ELF-1 (cell line): ENCODE measurements around the gene PDE3B.
"Not testable (repeated sequence)": the region's sequence is repeated elsewhere in the genome, so short reads cannot be mapped to it uniquely, and the experiment has no call there.

ENCODE experiments used
- DNase-seq: peaks from one replicate; pipeline ENCODE4 v3.0.0-alpha.2; 2016; ENCODE audit warnings: low read depth, low spot score

Gene PDE3B

DNA sequence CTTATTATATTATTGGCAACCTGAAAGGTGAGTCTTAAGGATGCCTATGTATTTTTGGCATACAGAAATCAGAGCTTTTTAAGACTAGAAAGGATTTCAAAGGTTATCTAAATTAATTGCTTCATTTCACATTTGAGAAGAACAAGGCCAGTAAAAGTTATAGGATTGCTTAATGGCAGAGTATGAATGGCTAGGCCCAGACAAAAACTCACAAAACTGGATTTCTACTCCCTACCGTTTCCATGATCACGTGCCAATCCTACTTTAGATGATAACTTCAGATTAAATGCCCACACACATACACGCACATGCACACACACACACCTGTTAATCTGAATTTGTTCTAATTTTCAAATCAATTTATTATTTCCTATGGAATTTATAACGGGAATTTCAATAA, 1.8 kb upstream of the PDE3B start:
- no peak for DNase-seq

DNA sequence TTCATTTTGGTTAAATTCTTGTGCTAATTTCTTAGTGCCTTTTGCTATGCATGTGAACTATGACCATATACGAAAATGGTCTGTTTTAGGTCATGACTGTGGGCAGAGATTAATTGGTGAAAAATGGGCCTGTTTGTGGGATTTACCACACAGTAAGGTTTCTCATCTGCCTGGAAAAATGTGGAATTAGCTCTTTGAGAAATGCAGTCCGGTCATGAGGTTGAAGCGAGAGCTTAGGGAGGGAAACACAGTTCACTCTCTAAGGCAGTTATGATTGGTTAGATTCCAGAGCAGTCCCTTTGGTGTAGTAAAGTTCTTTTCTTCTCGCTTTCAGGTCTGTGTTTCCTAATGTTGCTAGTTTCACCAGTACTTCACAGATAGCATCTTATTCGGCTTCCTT, 1.2 kb upstream of the PDE3B start:
- DNase-seq: no peak

DNA sequence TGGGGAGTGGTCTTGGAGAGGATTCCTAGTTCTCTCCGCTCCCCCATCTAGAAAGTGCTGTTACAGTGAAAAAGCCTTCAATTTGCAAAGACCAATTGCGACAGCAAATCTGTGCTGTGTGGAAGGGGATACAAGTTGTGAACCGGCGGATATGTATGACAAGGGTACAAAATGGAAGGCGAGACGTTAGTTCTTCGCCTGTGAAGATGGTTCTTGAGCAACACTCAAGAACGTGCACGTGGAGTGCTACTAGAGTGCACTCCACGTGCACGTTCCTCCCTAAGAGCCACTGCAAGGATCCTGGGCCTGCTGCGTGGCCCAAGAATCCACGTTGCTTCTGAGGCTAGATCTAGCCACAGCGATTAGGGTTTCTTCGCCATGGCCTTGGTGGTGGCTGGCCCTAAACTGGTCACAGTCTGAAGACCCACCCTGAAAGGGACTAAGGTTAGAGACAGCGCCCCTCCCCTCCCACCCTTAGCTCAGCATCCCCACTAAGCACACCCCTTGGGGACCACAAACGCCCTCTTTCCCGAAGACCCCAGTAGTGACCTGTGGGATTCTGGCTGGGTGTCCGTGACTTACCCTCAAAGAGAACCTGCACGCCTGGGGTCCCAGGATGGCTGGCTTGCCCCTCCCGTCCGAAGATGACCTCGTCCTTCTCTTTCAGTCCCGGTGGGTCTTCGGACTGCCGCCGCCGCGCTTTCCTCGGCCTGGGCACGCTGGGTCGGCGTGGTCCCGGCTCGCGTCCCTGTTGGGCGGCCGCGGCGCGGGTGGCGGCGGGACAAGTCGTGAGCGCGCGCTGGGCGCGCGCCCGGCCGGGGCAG, 519 bp upstream of the PDE3B start:
- DNase-seq: no peak

DNA sequence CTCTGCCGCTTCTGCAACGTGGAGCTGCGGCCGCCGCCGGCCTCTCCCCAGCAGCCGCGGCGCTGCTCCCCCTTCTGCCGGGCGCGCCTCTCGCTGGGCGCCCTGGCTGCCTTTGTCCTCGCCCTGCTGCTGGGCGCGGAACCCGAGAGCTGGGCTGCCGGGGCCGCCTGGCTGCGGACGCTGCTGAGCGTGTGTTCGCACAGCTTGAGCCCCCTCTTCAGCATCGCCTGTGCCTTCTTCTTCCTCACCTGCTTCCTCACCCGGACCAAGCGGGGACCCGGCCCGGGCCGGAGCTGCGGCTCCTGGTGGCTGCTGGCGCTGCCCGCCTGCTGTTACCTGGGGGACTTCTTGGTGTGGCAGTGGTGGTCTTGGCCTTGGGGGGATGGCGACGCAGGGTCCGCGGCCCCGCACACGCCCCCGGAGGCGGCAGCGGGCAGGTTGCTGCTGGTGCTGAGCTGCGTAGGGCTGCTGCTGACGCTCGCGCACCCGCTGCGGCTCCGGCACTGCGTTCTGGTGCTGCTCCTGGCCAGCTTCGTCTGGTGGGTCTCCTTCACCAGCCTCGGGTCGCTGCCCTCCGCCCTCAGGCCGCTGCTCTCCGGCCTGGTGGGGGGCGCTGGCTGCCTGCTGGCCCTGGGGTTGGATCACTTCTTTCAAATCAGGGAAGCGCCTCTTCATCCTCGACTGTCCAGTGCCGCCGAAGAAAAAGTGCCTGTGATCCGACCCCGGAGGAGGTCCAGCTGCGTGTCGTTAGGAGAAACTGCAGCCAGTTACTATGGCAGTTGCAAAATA, 816 bp downstream of the PDE3B start:
- peak; percentile 83 for DNase-seq

DNA sequence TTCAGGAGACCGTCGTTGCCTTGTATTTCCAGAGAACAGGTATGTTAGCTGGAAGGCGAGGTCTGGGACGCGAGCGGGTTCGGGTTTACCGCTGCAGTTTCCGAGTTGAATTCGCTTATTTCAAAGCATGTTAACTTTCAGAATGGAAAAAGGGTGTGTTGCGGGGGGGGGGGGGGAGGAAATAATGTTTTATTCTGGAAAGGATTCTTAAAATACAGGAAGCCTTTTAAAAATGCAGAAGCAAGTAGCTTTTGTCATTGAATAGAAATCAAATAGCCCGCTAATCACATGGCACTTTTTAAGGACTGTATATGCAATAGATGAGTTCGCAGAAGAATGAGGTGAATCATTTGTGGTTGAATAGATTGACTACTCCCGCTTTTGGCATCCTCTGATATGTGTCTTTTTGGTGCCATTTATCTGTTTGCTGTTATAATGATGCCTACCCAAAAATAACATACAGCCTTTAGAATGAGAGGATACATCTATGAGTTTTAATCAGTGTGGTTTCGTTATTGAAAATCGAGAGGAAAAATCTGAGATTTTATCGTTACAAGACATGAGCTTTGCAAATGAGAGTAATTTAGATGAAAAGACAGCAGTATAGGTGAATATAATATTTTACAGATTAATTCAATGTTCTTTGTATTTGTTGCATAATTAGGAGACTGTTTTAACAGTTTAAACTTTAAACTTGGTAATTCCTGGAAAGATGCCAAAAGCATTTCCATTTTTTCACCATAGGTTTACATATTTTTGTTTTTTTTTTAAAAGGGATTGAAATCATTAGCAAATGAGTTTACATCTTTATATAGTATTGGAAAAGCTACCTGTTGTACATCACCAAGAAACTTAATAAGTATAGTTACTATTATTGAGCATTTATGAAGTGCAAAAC, 1.7 kb downstream of the PDE3B start:
- DNase-seq: no peak

DNA sequence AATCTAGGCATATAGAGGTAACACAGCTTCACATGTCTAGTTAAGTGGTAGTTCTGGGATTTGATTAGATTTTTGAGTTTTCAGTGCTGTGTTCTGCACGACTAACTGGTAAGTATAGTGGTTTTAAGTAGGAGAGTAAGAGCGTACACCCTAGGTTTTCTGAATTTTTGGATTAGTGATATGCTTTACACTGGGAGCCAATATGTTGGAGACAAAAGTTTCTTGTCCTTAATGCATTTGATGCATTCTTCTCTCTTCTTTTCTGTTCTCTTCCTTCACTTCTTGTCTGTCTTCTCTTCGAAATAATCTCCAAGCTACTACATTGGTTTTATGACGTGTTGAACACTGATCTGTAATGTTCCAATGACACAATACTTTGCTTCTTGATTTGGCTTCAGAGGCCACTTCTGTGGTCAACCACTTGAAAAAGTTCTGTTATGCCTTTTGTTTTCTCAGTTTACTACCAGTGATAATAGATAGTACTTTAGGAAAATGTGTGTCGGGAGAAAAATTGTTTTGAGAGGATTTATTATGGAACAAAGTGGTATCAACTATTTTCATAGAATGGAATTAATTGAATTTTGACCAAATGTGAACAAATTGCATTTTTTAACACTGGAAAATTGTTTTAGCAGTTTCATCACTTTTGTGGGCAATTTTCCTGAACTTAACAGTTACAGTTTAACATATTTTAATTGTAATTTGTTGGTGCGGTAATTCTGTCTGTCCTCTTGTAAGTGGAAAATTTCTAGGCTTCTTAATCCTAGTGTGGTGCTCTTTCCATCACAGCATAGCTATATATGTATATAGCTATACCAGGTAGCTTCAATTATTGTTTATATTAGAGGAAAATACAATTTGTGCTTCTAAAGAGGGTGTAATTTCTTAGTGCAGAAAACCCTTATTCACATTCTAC, 2.6 kb downstream of the PDE3B start:
- no peak for DNase-seq

DNA sequence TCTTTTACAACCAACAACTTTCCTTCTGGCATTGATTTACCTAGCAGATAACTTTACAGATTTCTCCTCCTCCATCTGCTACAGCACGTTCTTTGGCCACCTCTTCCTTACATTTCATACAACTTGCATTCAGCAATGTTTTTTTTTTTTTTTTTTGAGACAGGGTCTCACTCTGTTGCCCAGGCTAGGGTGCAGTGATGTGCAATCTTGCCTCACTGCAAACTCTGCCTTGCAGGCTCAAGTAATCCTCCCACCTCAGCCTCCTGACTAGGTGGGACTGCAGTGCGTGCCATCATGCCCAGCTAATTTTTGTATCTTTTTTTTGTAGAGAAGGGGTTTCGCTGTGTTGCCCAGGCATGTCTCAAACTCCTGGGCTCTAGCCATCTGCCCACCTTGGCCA, 6.5 kb downstream of the PDE3B start:
- DNase-seq: no peak

DNA sequence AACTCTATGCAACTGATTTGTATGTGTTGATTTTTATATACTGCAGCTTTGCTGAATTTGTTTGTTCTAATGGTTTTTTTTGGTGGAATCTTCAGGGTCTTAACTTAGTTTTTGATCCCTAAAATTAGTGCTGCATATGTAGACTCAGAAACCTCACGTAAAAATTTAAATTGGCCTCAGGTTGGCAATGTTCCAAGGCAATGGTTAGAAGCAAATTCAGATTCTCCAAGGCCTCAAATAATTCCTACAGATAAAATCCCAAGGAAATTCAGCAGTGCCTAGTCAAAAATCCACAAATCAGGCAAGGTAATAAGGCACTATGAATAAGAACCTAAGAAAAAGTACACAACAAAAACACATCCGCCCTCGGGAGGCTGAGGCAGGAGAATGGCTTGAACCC, 9.5 kb downstream of the PDE3B start:
- DNase-seq: no peak

DNA sequence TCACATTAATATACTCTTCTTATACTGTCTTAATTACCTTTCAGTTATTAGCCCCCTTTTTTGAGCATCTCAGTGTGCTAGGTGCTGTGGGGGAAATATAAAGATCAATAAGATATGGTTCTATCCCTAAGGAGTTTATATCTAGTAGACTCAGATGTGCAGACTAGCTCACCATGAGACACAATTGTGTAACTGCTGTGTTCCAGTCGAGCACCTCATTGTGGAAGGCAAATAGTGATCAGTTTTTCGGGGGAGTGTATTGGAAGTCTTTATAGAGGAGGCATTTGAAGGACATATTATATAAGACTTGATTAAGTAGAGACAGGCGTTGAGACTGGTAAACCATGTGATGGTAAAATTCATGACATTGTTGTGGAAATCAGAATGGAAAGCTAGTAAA, 11.8 kb downstream of the PDE3B start:
- DNase-seq: no peak

DNA sequence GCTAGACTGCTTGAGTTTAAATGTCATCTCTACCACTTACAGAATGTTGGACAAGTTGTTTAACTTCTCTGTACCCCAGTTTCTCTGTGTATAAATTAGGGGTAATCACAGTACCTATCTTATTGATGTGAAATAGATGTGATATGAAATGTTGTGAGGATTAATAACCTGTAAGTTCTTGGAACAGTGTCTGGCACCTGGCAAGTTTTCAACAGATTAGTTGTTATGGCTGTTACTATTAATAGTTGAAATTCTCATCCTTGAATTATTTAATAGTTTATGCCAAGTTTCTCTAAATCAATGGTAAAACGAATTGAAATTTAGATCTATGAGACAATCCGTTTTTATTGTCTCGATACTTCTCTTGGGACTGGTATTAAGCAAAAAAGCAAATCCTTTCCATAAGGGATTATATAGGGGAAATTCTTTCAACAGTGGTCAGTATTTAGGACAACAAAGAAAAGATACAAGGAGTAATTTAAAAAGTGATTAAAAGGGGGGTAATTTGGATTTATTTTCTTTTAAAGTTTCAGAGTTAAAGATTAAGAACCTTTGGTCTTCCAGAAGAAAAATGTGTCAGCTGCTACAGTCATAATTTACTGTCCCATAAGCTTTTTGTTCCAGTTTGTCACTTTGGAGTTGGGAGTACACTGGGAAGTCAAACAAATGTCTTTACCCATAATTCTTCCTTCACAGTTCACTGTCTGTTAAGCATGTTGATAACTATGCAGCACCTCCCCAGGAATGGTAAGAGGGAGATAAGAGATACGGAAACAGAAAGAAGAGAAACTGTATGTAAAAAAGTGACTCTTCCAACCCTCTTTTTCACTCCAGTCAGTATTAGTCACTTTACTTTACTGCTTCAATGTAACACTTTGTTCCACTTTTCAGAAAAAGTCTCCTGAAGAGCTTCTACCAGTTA, 13.2 kb downstream of the PDE3B start:
- DNase-seq: no peak

DNA sequence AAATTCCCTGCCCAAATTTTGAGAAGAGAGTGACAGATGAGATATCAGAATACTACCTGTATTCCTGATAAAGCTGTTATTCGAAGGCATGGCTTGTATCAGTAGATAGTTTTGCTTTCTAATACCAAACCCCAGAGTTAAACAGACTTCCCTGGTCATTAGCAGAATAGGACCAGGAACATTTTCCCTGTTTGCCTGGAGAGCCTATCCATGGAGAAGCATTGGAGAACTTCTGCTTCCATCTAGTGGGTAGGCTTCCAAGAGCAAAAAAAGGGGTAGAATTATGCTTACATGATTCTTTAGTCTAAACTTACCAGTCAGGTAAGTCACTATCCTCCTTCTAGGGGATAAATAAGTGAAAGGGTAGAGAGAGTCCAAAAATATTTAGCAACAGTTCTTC, 14.2 kb downstream of the PDE3B start:
- DNase-seq: no peak

DNA sequence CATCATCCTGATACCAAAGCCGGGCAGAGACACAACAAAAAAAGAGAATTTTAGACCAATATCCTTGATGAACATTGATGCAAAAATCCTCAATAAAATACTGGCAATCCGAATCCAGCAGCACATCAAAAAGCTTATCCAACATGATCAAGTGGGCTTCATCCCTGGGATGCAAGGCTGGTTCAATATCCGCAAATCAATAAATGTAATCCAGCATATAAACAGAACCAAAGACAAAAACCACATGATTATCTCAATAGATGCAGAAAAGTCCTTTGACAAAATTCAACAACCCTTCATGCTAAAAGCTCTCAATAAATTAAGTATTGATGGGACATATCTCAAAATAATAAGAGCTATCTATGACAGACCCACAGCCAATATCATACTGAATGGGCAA, 21.3 kb downstream of the PDE3B start:
- DNase-seq: not testable (repeated sequence)

DNA sequence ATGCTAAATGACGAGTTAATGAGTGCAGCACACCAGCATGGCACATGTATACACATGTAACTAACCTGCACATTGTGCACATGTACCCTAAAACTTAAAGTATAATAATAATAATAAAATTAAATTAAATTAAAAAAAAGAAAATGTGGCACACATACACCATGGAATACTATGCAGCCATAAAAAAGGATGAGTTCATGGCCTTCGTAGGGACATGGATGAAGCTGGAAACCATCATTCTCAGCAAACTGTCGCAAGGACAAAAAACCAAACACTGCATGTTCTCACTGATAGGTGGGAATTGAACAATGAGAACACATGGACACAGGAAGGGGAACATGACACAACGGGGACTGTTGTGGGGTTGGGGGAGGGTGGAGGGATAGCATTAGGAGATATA, 23.7 kb downstream of the PDE3B start:
- not testable (repeated sequence) for DNase-seq

DNA sequence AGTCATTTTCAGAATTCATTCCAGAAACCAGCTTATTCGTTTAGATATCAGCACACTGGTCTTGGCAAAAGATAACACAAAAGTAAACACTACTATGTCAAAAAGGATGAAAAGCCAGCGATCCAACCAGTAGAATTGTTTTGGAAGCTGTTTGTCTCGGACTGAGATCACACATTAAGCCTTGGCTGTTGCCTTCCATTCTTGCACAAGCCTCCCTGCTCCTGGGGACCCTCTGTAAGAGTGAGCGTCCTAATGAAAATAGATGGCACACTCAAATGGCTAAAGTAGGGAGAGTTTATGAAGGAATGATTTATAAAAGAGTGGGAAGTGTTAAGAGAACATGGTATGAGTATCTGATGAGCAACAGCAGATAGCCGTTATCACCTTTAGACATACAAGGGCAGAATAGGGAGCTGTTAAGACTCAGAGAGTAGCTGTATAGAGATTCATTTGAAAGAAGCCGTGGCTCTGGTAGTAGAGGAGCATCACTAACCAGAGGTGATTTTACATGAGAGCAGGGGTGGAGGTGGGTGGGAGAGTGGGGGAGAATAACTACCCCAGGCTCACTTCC, 25.2 kb downstream of the PDE3B start:
- DNase-seq: no peak

DNA sequence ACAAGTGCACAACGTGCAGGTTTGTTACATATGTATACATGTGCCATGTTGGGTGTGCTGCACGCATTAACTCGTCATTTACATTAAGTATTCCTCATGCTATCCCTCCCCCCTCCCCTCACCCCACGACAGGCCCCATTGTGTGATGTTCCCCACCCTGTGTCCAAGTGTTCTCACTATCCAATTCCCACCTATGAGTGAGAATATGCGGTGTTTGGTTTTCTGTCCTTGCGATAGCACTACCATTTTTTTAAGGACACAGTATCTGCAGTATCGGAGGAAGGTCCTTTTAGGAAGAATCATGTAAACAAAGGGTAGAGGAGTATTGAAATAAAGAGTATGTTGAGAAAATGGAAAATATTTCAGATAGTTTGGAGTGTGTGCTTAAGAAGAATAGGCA, 25.9 kb downstream of the PDE3B start:
- DNase-seq: no peak

DNA sequence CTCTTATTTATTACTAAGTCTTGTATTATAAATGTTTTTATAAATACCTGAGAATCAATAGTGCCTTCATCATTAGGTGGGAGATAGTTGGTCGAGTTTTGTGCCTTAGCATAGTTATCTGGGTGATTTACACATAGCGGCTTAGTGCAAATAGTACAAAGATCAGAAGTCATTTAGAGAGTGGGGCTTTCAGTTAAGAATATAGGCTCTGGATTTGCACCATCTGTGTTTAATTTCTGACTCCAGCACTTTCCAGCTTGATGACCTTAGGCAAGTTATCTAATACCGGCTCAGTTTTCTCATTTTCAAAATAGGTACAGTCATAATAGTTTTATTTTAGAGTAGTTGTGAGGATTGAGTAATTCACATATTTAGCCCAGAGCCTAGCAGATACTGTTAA, 26.4 kb downstream of the PDE3B start:
- no peak for DNase-seq

DNA sequence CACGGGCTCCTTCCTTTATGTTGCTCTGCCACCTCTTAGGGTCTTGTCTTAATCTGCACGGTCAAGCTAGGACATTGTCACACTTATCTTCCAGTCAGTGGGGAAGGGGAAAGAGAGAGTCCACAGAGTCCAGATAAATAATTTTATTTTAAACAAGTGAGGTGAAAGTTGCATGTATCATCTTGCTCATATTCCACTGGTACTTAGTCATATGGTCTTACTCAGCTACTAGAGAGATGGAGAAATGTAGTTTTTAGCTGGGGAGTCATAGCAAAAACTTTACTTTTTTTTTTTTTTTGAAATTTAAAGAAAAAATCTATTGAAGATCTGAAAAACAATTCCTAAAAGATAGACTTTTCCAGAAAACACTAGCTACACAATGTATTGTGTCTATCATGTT, 29.0 kb downstream of the PDE3B start:
- DNase-seq: no peak

DNA sequence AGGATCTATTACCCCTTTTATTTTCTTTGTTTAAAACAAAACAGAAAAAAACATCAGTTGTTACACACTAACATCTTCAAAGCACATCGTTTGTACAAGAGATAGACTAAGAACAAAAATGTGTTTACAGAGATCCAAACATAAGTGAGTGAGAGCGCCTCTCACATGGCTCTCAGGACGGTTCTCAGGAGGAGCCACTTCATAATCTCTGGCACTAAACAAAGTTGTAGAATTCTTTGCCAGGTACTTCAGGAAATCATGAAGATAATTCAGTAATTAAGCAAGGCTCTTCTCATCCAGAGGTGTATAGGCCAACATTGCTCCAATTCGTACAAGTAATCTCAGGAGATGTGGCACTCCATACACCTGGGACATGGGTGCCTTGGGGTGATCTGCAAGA, 29.8 kb downstream of the PDE3B start:
- no peak for DNase-seq

DNA sequence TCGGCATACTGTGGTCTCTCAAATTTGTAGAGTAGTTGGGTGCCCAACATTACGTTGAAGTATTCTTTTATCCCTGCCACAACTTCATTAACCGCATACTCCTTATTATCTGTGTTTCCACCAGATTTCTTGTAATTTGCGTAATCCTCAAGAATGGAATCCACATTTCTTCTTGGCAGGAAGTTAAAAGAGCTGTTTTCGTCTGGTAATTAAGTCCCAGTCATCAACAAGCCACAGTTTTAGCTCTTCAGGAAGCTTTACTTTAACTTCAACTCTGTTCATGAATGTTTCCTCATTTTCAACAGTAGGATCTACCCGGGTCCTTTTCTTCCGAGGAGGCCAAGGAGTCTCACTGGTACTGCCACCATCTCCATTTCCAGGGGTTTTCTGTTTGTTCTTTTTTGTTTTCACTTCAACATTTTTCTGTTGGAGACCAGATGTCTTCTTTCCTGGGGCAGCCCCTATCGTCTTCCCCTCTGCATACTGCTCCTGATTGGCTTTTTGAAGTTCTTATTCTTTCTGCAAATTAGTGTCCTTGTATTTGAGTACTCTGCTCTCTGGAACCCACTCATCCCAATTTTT, 30.3 kb downstream of the PDE3B start:
- no peak for DNase-seq
